Mesothelial cell of epicardium (in vitro differentiated cells): ENCODE data around the gene IL22RA1. TPM values are rescaled to one million over a fixed set of nuclear protein-coding genes. Genes with fewer than 3 reads are reported as not detected.
A peak's percentile ranks its signal among the peaks of the same experiment; 100 is the strongest.

ENCODE experiments used
- DNase-seq, 2 experiments: peaks; one replicate each; pipeline ENCODE4 v3.0.0; 2021; ENCODE audit warnings: low spot score in 2 of 2; ENCODE audit not compliant: unreplicated experiment in 2 of 2
- H3K27ac Mint-ChIP-seq: 2 replicates; pipeline ENCODE4 v1.8.0; 2021; ENCODE audit warnings: mixed read lengths
- H3K27me3 Mint-ChIP-seq: 2 replicates; pipeline ENCODE4 v1.8.0; 2021; ENCODE audit warnings: low read depth, mixed read lengths
- H3K36me3 Mint-ChIP-seq: 2 replicates; pipeline ENCODE4 v1.8.0; 2021; ENCODE audit warnings: mixed read lengths
- H3K4me1 Mint-ChIP-seq: 2 replicates; pipeline ENCODE4 v1.8.0; 2021; ENCODE audit warnings: mixed read lengths
- H3K4me3 Mint-ChIP-seq: 2 replicates; pipeline ENCODE4 v1.8.0; 2021; ENCODE audit warnings: mild to moderate bottlenecking, moderate library complexity, mixed read lengths
- H3K9me3 Mint-ChIP-seq: 2 replicates; pipeline ENCODE4 v1.8.0; 2021; ENCODE audit warnings: mixed read lengths
- total RNA-seq: library from RNA; stranded (reverse); gene quantifications from 3 replicates; pipeline ENCODE4 v1.2.1, GENCODE V29; 2021
- TF ChIP-seq, protein P1 (sequence below): fragments of 200-600 bp; sonication (generic); IDR thresholded peaks from one replicate; pipeline ENCODE4 v1.5.0; 2021; ENCODE audit warnings: antibody characterized with exemption; ENCODE audit not compliant: unreplicated experiment

IL22RA1 gene
- total RNA-seq, 1 donor from 2014 or later, result 0.09 TPM

DNA sequence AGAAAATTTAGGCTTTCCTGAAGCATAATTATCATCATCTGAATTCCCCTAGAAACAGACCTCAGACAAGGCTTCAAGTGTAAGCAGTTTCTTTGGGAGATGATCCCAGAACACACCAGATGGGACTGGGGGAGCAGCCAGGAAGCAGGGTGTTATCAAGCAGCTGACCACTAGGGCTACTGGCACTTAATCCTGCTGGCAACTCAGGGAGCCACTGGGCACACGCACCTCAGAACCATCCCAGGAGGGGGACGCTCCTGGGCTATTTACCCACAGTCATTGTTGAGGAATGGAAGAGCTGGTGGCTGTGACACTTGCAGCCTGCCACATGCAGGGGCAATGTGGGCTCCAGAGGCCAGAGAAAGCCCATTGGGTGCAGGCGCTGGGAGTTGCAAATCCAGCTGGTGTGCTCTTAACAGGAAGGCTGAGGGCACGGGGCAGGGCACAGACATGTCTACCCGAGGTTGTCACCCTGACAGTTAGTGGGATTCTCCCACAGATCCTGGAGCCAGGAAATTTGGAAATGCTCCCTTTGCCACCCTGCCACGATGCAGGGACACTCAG lies 15.1 kb upstream of the IL22RA1 start:
- Mint-ChIP-seq H3K4me3 (no peak overlapping the region), H3K27ac (no peak overlapping the region), H3K9me3 (no peaks in the 10 kb centered on the region), H3K36me3 (peaks cover 16% of the 10 kb centered on the region), H3K27me3 (no peaks in the 10 kb centered on the region), H3K4me1 (peaks cover 18% of the 10 kb centered on the region)
- DNase-seq, result no peak
- TF ChIP-seq, protein P1, sequence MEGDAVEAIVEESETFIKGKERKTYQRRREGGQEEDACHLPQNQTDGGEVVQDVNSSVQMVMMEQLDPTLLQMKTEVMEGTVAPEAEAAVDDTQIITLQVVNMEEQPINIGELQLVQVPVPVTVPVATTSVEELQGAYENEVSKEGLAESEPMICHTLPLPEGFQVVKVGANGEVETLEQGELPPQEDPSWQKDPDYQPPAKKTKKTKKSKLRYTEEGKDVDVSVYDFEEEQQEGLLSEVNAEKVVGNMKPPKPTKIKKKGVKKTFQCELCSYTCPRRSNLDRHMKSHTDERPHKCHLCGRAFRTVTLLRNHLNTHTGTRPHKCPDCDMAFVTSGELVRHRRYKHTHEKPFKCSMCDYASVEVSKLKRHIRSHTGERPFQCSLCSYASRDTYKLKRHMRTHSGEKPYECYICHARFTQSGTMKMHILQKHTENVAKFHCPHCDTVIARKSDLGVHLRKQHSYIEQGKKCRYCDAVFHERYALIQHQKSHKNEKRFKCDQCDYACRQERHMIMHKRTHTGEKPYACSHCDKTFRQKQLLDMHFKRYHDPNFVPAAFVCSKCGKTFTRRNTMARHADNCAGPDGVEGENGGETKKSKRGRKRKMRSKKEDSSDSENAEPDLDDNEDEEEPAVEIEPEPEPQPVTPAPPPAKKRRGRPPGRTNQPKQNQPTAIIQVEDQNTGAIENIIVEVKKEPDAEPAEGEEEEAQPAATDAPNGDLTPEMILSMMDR, result no peak

DNA sequence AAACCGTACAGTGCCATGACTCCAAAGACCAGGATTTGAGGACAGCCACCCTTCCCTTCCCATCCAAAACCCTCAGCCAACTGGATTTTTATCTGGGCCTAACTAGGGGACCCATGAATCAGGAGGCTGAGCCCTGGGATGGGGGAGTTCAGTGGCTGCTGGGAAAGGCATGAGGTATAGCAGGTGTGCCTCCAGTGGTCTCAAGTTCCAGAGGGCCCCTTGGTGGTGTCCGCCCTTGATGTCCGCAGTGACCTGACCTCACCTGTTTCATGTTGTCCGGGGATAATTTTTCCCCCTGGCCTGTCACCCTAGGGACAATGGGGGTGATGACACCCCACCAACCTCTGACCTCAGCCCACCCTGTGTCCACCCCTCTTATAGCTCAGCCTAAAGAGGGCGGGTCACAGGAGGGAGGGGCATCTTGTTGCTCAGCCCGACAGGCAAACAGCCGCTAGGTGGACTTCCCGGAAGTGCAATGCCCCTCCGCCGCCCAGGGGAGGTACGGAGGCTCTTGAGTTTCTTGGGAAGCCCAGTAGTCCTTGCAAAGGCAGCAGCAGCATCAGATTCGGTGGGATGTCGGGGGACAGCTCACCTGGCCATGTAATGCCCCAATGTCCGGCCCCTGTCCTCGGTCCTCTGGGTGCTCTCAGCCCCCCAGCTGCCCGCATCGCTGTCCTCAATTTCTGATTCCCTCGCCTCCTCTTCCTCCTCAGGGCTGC lies 13.8 kb upstream of the IL22RA1 start:
- Mint-ChIP-seq H3K36me3 (peaks cover 12% of the 10 kb centered on the region), H3K27ac (no peak overlapping the region), H3K4me3 (no peak overlapping the region), H3K4me1 (peaks cover 26% of the 10 kb centered on the region), H3K9me3 (no peaks in the 10 kb centered on the region), H3K27me3 (no peaks in the 10 kb centered on the region)
- DNase-seq, result no peak
- TF ChIP-seq, protein P1, result no peak

DNA sequence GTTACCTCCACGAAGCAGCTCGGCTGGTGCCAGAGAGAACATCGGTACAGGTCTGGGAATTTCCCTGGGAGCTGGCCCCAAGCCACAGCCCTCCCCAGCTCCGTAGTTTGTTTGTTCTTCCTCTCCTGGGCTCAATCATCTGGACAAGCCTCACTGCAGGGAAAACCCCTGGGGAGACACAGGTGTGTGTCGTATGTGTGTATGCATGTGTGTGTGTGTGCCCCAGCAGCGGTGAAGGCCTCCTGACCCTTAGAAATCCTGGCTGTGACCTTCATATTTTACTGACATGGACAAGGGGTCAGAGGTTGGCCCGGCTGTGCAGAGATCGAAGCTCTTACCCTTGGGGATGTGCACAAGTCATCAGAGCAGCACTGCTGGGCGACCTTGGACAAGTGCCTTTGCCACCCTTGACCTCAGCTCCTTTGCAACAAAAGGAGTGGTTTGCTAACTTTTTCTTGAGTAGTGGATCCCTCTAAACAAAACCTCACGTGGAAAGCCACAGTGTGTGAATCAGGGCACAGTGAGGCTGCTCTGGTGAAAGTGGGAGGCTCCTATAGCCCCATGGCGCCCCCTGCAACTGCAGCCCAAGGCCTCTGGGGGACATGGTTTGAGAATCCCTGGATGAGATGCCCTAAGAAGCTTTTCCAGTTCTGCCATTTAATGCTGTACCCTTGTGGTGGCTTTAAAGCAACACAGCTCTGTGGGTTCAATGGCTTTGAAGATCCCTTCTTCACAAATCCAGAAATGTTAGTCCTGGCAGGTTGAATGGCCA lies 12.3 kb upstream of the IL22RA1 start:
- Mint-ChIP-seq H3K27me3 (no peaks in the 10 kb centered on the region), H3K27ac (peak overlapping the region; percentile 47), H3K9me3 (no peaks in the 10 kb centered on the region), H3K36me3 (peaks cover 12% of the 10 kb centered on the region), H3K4me3 (no peak overlapping the region), H3K4me1 (peaks cover 39% of the 10 kb centered on the region)
- TF ChIP-seq, protein P1, result no peak
- no peak for DNase-seq

DNA sequence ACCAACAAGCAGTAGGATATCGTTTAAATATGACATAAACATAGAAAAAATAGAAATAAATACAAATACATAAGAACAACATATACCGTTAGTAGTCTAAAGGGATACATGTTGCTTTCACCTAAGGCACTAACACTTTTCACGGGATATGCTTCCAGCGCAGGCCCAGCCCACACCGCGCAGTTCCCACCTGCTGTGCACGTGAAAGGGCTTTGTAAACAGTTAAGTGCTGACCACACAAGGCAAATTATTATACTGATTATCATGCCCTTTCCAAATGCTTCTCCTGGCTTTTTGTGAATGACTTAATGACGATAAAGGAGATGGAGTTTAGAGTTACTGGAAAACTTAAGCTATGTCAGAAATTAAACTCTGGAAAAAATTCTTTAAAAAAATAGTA lies 11.3 kb upstream of the IL22RA1 start:
- H3K9me3 Mint-ChIP-seq, result no peaks in the 10 kb centered on the region
- H3K27me3 Mint-ChIP-seq, result no peaks in the 10 kb centered on the region
- DNase-seq, result no peak
- TF ChIP-seq, protein P1, result no peak
- H3K4me3 Mint-ChIP-seq, result no peak overlapping the region
- H3K36me3 Mint-ChIP-seq, result peaks cover 10% of the 10 kb centered on the region
- peaks cover 45% of the 10 kb centered on the region for H3K4me1 Mint-ChIP-seq
- H3K27ac Mint-ChIP-seq, result peak overlapping the region; percentile 97

DNA sequence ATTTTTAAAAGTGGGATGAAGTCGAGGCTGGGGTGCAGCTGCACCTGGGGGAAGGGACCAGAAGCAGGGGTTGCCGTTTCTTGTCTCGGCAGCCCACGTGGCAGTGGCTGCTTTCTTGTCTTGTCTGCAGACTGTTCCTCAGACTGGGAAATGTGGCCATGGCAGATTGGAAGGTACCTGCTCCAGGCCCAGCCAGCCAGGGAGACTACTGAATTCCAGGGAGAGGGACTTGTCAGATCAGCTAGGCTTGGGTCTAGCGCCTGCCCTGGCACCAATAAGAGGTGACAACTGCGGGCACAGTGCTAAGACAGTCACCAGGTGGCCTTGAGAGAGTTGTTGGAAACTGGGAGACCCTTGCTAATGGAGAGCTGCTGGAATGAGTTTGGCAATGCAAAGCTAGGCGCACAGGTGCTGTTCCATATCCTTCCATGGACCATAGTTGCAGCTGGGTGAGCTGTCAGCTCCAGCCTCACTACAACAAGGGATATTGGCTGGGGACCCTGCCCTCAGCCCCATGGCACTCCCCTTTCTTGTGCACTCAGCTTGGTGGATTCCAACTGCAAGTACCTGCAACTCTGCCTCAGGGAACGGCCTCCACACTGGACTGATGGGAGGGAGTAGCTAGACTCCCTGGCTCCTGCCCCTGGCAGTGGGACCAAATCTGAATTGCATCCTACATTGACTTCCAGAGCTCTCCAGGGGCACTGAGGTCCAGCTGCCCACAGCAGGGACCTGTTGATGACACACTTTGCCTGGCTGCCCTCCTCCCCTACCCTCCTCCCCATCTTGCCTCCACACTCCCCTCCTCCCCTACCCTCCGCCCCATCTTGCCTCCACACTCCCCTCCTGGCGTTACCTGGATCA lies 9.9 kb upstream of the IL22RA1 start:
- H3K27ac Mint-ChIP-seq, result peak overlapping the region; percentile 97
- H3K36me3 Mint-ChIP-seq, result peaks cover 8% of the 10 kb centered on the region
- no peak for DNase-seq
- TF ChIP-seq, protein P1, result no peak
- H3K4me3 Mint-ChIP-seq, result peak overlapping the region; percentile 39
- H3K27me3 Mint-ChIP-seq, result no peaks in the 10 kb centered on the region
- peaks cover 45% of the 10 kb centered on the region for H3K4me1 Mint-ChIP-seq
- no peaks in the 10 kb centered on the region for H3K9me3 Mint-ChIP-seq
